Measurements from ENCODE around the gene WDFY4.

Gene WDFY4

GRCh38 chr10:48707472-48707871 is 22.8 kb downstream of the WDFY4 start:
- H3K4me2 ChIP-seq (ENCODE audit: low read length) = no peak overlapping the region
- no peaks in the 10 kb centered on the region for H3K4me1 ChIP-seq (ENCODE audit: control insufficient read depth, insufficient read depth, low read length)
- H3K27me3 ChIP-seq (ENCODE audit: control insufficient read depth, insufficient read depth, low read length) = peaks cover 86% of the 10 kb centered on the region
- H3K9me3 ChIP-seq (replicated peaks; ENCODE audit: low read length) = no peaks in the 10 kb centered on the region
- H3K36me3 ChIP-seq (ENCODE audit: insufficient read depth, low read length) = no peaks in the 10 kb centered on the region
- no peak overlapping the region for H3K9ac ChIP-seq (ENCODE audit: low read depth, low read length)
- H3K4me3 ChIP-seq (ENCODE audit: low read length) = no peak overlapping the region

GRCh38 chr10:48708144-48708543 is 23.5 kb downstream of the WDFY4 start:
- Histone ChIP-seq H3K9me3 (replicated peaks; ENCODE audit: low read length) (no peaks in the 10 kb centered on the region), H3K4me1 (ENCODE audit: control insufficient read depth, insufficient read depth, low read length) (no peaks in the 10 kb centered on the region), H3K27me3 (ENCODE audit: control insufficient read depth, insufficient read depth, low read length) (peaks cover 86% of the 10 kb centered on the region), H3K4me2 (ENCODE audit: low read length) (no peak overlapping the region), H3K9ac (ENCODE audit: low read depth, low read length) (no peak overlapping the region), H3K36me3 (ENCODE audit: insufficient read depth, low read length) (no peaks in the 10 kb centered on the region), H3K4me3 (ENCODE audit: low read length) (no peak overlapping the region)

GRCh38 chr10:48710647-48711275 is 26.1 kb downstream of the WDFY4 start:
- no peak overlapping the region for H3K4me2 ChIP-seq (ENCODE audit: low read length)
- no peaks in the 10 kb centered on the region for H3K9me3 ChIP-seq (replicated peaks; ENCODE audit: low read length)
- peaks cover 64% of the 10 kb centered on the region for H3K27me3 ChIP-seq (ENCODE audit: control insufficient read depth, insufficient read depth, low read length)
- H3K4me3 ChIP-seq (ENCODE audit: low read length) = no peak overlapping the region
- H3K9ac ChIP-seq (ENCODE audit: low read depth, low read length) = no peak overlapping the region
- no peaks in the 10 kb centered on the region for H3K4me1 ChIP-seq (ENCODE audit: control insufficient read depth, insufficient read depth, low read length)
- no peaks in the 10 kb centered on the region for H3K36me3 ChIP-seq (ENCODE audit: insufficient read depth, low read length)

- no peak overlapping the region for H3K4me2 ChIP-seq (ENCODE audit: low read length)
Observed at GRCh38 chr10:48711830-48712229, 27.2 kb downstream of the WDFY4 start.

GRCh38 chr10:48714088-48714487 is 29.4 kb downstream of the WDFY4 start:
- no peak overlapping the region for H3K9ac ChIP-seq (ENCODE audit: low read depth, low read length)
- no peaks in the 10 kb centered on the region for H3K9me3 ChIP-seq (replicated peaks; ENCODE audit: low read length)
- no peaks in the 10 kb centered on the region for H3K36me3 ChIP-seq (ENCODE audit: insufficient read depth, low read length)
- H3K4me2 ChIP-seq (ENCODE audit: low read length) = no peak overlapping the region
- no peaks in the 10 kb centered on the region for H3K4me1 ChIP-seq (ENCODE audit: control insufficient read depth, insufficient read depth, low read length)
- no peak overlapping the region for H3K4me3 ChIP-seq (ENCODE audit: low read length)
- H3K27me3 ChIP-seq (ENCODE audit: control insufficient read depth, insufficient read depth, low read length) = peaks cover 55% of the 10 kb centered on the region

More at GRCh38 chr10:48711830-48712229, 27.2 kb downstream of the WDFY4 start:
- no peak overlapping the region for H3K9ac ChIP-seq (ENCODE audit: low read depth, low read length)
- H3K9me3 ChIP-seq (replicated peaks; ENCODE audit: low read length) = no peaks in the 10 kb centered on the region
- peaks cover 63% of the 10 kb centered on the region for H3K27me3 ChIP-seq (ENCODE audit: control insufficient read depth, insufficient read depth, low read length)
- H3K4me1 ChIP-seq (ENCODE audit: control insufficient read depth, insufficient read depth, low read length) = no peaks in the 10 kb centered on the region
- no peak overlapping the region for H3K4me3 ChIP-seq (ENCODE audit: low read length)
- no peaks in the 10 kb centered on the region for H3K36me3 ChIP-seq (ENCODE audit: insufficient read depth, low read length)

- no peaks in the 10 kb centered on the region for H3K4me1 ChIP-seq (ENCODE audit: control insufficient read depth, insufficient read depth, low read length)
- H3K9me3 ChIP-seq (replicated peaks; ENCODE audit: low read length) = no peaks in the 10 kb centered on the region
- H3K36me3 ChIP-seq (ENCODE audit: insufficient read depth, low read length) = no peaks in the 10 kb centered on the region
- no peak overlapping the region for H3K9ac ChIP-seq (ENCODE audit: low read depth, low read length)
- H3K27me3 ChIP-seq (ENCODE audit: control insufficient read depth, insufficient read depth, low read length) = peaks cover 55% of the 10 kb centered on the region
- no peak overlapping the region for H3K4me3 ChIP-seq (ENCODE audit: low read length)
- H3K4me2 ChIP-seq (ENCODE audit: low read length) = no peak overlapping the region
Observed at GRCh38 chr10:48716416-48716815, 31.7 kb downstream of the WDFY4 start.

GRCh38 chr10:48720611-48721010 is 35.9 kb downstream of the WDFY4 start:
- no peaks in the 10 kb centered on the region for H3K36me3 ChIP-seq (ENCODE audit: insufficient read depth, low read length)
- no peak overlapping the region for H3K9ac ChIP-seq (ENCODE audit: low read depth, low read length)
- no peak overlapping the region for H3K4me3 ChIP-seq (ENCODE audit: low read length)
- H3K4me2 ChIP-seq (ENCODE audit: low read length) = no peak overlapping the region
- no peaks in the 10 kb centered on the region for H3K9me3 ChIP-seq (replicated peaks; ENCODE audit: low read length)
- H3K4me1 ChIP-seq (ENCODE audit: control insufficient read depth, insufficient read depth, low read length) = no peaks in the 10 kb centered on the region
- peaks cover 50% of the 10 kb centered on the region for H3K27me3 ChIP-seq (ENCODE audit: control insufficient read depth, insufficient read depth, low read length)

GRCh38 chr10:48722153-48723145 is 37.8 kb downstream of the WDFY4 start:
- Histone ChIP-seq H3K9ac (ENCODE audit: low read depth, low read length) (no peak overlapping the region), H3K4me3 (ENCODE audit: low read length) (no peak overlapping the region), H3K27me3 (ENCODE audit: control insufficient read depth, insufficient read depth, low read length) (peaks cover 49% of the 10 kb centered on the region), H3K4me1 (ENCODE audit: control insufficient read depth, insufficient read depth, low read length) (no peaks in the 10 kb centered on the region), H3K9me3 (replicated peaks; ENCODE audit: low read length) (no peaks in the 10 kb centered on the region), H3K4me2 (ENCODE audit: low read length) (no peak overlapping the region), H3K36me3 (ENCODE audit: insufficient read depth, low read length) (no peaks in the 10 kb centered on the region)

GRCh38 chr10:48724127-48724526 is 39.5 kb downstream of the WDFY4 start:
- Histone ChIP-seq H3K4me2 (ENCODE audit: low read length) (no peak overlapping the region), H3K9me3 (replicated peaks; ENCODE audit: low read length) (no peaks in the 10 kb centered on the region), H3K36me3 (ENCODE audit: insufficient read depth, low read length) (no peaks in the 10 kb centered on the region), H3K4me1 (ENCODE audit: control insufficient read depth, insufficient read depth, low read length) (no peaks in the 10 kb centered on the region), H3K9ac (ENCODE audit: low read depth, low read length) (no peak overlapping the region), H3K4me3 (ENCODE audit: low read length) (no peak overlapping the region), H3K27me3 (ENCODE audit: control insufficient read depth, insufficient read depth, low read length) (peaks cover 53% of the 10 kb centered on the region)

GRCh38 chr10:48725708-48726107 is 41.0 kb downstream of the WDFY4 start:
- Histone ChIP-seq H3K9ac (ENCODE audit: low read depth, low read length) (no peak overlapping the region), H3K4me2 (ENCODE audit: low read length) (no peak overlapping the region), H3K4me1 (ENCODE audit: control insufficient read depth, insufficient read depth, low read length) (no peaks in the 10 kb centered on the region), H3K36me3 (ENCODE audit: insufficient read depth, low read length) (no peaks in the 10 kb centered on the region), H3K4me3 (ENCODE audit: low read length) (no peak overlapping the region), H3K27me3 (ENCODE audit: control insufficient read depth, insufficient read depth, low read length) (peaks cover 48% of the 10 kb centered on the region), H3K9me3 (replicated peaks; ENCODE audit: low read length) (no peaks in the 10 kb centered on the region)

- Histone ChIP-seq H3K4me2 (ENCODE audit: low read length) (no peak overlapping the region), H3K9me3 (replicated peaks; ENCODE audit: low read length) (no peaks in the 10 kb centered on the region), H3K27me3 (ENCODE audit: control insufficient read depth, insufficient read depth, low read length) (peaks cover 44% of the 10 kb centered on the region), H3K9ac (ENCODE audit: low read depth, low read length) (no peak overlapping the region), H3K36me3 (ENCODE audit: insufficient read depth, low read length) (no peaks in the 10 kb centered on the region), H3K4me3 (ENCODE audit: low read length) (no peak overlapping the region), H3K4me1 (ENCODE audit: control insufficient read depth, insufficient read depth, low read length) (no peaks in the 10 kb centered on the region)
Observed at GRCh38 chr10:48727866-48728265, 43.2 kb downstream of the WDFY4 start.

All from skeletal muscle satellite cell (primary cell).